ENCODE results near the gene PAK1.

Gene PAK1

DNA sequence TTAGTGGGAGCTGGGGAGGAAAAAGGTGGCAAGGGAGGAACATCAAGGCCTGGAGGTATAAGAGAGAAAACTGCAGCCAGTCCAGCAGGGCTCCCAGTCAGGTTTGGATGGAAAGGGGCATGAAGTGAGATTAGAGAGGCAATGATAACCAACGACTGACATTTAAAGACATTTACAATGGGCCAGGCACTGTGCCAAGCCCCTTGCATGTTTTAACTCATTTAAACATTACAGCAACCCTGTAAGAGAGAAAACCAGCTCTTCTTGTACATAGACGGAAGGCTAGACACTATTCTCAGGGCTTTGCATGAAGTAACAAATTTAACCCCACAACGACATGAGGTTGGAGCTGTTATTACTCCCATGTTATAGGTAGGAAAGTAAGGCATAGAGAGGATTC is 32.1 kb upstream of the PAK1 start:
- TF ChIP-seq SPI1 (IDR thresholded peaks at IDR 0.05; ENCODE audit: borderline replicate concordance, low read depth) (no peak), POLR2AphosphoS5 (IDR thresholded peaks at IDR 0.05; ENCODE audit: low read depth) (no peak), GABPA (IDR thresholded peaks at IDR 0.05; ENCODE audit: low read depth) (no peak)
- TF ChIP-seq, protein P1, sequence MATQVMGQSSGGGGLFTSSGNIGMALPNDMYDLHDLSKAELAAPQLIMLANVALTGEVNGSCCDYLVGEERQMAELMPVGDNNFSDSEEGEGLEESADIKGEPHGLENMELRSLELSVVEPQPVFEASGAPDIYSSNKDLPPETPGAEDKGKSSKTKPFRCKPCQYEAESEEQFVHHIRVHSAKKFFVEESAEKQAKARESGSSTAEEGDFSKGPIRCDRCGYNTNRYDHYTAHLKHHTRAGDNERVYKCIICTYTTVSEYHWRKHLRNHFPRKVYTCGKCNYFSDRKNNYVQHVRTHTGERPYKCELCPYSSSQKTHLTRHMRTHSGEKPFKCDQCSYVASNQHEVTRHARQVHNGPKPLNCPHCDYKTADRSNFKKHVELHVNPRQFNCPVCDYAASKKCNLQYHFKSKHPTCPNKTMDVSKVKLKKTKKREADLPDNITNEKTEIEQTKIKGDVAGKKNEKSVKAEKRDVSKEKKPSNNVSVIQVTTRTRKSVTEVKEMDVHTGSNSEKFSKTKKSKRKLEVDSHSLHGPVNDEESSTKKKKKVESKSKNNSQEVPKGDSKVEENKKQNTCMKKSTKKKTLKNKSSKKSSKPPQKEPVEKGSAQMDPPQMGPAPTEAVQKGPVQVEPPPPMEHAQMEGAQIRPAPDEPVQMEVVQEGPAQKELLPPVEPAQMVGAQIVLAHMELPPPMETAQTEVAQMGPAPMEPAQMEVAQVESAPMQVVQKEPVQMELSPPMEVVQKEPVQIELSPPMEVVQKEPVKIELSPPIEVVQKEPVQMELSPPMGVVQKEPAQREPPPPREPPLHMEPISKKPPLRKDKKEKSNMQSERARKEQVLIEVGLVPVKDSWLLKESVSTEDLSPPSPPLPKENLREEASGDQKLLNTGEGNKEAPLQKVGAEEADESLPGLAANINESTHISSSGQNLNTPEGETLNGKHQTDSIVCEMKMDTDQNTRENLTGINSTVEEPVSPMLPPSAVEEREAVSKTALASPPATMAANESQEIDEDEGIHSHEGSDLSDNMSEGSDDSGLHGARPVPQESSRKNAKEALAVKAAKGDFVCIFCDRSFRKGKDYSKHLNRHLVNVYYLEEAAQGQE (IDR thresholded peaks at IDR 0.05; ENCODE audit: insufficient replicate concordance, low read depth): no peak
- TF ChIP-seq, protein P2, sequence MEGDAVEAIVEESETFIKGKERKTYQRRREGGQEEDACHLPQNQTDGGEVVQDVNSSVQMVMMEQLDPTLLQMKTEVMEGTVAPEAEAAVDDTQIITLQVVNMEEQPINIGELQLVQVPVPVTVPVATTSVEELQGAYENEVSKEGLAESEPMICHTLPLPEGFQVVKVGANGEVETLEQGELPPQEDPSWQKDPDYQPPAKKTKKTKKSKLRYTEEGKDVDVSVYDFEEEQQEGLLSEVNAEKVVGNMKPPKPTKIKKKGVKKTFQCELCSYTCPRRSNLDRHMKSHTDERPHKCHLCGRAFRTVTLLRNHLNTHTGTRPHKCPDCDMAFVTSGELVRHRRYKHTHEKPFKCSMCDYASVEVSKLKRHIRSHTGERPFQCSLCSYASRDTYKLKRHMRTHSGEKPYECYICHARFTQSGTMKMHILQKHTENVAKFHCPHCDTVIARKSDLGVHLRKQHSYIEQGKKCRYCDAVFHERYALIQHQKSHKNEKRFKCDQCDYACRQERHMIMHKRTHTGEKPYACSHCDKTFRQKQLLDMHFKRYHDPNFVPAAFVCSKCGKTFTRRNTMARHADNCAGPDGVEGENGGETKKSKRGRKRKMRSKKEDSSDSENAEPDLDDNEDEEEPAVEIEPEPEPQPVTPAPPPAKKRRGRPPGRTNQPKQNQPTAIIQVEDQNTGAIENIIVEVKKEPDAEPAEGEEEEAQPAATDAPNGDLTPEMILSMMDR (IDR thresholded peaks at IDR 0.05; ENCODE audit: insufficient read depth, low read length): no peak
- H3K27ac ChIP-seq (replicated peaks): no peak overlapping the region
- H3K4me3 ChIP-seq (replicated peaks; ENCODE audit: insufficient read depth, low read length): no peak overlapping the region
- DNase-seq (ENCODE audit: low read depth in 1 of 2, low spot score in 1 of 2): no peak
- H3K27me3 ChIP-seq (ENCODE audit: insufficient read depth, poor library complexity, severe bottlenecking): no peaks in the 10 kb centered on the region

DNA sequence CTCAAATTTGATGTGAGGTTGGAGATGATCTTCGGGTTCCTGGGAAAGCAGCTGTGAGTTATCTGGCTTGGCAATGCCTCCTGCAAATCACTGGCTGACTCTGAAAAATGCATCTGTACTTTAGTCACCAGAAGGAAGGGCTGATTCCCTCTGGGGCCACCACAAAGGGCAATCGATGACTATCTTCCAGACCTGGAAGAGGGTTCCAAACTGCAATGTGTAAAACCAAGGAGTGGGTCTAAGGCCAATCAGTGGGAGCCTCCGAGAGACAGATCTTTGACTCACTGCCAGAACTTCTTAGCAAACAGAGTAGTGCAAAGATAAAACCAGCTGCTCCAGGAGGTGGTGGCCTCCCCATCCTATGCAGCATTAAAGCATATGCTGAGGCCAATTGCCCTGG is 29.1 kb upstream of the PAK1 start:
- no peak for DNase-seq (ENCODE audit: low read depth in 1 of 2, low spot score in 1 of 2)
- H3K4me3 ChIP-seq (replicated peaks; ENCODE audit: insufficient read depth, low read length): no peak overlapping the region
- H3K27me3 ChIP-seq (ENCODE audit: insufficient read depth, poor library complexity, severe bottlenecking): no peaks in the 10 kb centered on the region
- peak overlapping the region; percentile 37 for H3K27ac ChIP-seq (replicated peaks)
- TF ChIP-seq SPI1 (IDR thresholded peaks at IDR 0.05; ENCODE audit: borderline replicate concordance, low read depth) (no peak), POLR2AphosphoS5 (IDR thresholded peaks at IDR 0.05; ENCODE audit: low read depth) (no peak)

DNA sequence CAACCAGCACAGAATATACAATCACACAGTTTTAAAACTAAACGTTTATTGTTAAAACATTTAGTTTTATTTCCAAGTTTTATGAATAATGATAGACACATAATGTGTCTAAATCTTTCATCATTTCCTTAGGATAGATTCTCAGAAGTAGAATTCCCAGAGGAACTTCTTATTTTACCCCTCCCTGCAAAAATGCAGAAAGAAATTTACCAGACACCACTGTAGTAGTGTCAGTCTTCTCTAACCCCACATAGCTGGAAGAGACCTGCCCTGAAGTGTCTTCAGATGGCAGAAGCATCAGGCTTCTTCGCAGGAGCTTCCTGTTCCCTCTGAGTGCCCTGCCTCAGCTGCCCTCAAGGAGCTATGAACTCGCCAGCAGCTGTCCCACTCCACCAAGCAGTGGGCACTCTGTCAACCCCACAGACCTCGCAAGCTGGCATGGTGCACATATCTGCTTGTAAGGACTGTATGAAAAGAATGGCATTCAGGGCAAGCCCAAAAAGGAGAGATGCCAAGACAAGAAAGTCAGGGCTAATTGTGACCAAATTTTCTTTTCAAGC is 28.5 kb upstream of the PAK1 start:
- H3K4me3 ChIP-seq (replicated peaks; ENCODE audit: insufficient read depth, low read length): no peak overlapping the region
- DNase-seq (ENCODE audit: low read depth in 1 of 2, low spot score in 1 of 2): peak in 1 of 2 experiments; percentile 64
- H3K27me3 ChIP-seq (ENCODE audit: insufficient read depth, poor library complexity, severe bottlenecking): no peaks in the 10 kb centered on the region
- TF ChIP-seq GABPA (IDR thresholded peaks at IDR 0.05; ENCODE audit: low read depth): no peak
- TF ChIP-seq, protein P1 (IDR thresholded peaks at IDR 0.05; ENCODE audit: insufficient replicate concordance, low read depth): no peak
- TF ChIP-seq POLR2AphosphoS5 (IDR thresholded peaks at IDR 0.05; ENCODE audit: low read depth): no peak
- TF ChIP-seq, protein P2 (IDR thresholded peaks at IDR 0.05; ENCODE audit: insufficient read depth, low read length): no peak
- no peak for TF ChIP-seq SPI1 (IDR thresholded peaks at IDR 0.05; ENCODE audit: borderline replicate concordance, low read depth)
- peak overlapping the region; percentile 37 for H3K27ac ChIP-seq (replicated peaks)

DNA sequence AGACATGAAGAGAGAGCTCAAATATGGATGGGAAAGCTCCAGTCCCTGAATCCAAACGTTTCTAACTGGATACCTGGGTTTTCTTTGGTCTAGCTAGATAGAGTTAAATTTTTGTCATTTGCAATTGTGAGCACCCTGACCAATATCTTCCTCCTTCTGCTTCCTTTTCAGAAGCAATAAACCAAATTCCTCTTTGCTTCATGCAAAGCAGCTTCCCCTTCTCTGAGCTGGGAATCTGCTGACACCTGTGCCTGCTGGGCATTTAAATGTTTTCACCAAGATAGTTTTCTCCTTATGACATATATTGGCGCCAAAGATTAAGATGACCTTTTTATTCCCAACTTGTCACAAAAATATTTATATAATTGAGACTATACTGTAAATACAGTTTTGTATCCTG is 27.9 kb upstream of the PAK1 start:
- H3K27ac ChIP-seq (replicated peaks): peak overlapping the region; percentile 73

More for the DNA sequence above, 27.9 kb upstream of the PAK1 start:
- H3K27me3 ChIP-seq (ENCODE audit: insufficient read depth, poor library complexity, severe bottlenecking): no peaks in the 10 kb centered on the region
- no peak overlapping the region for H3K4me3 ChIP-seq (replicated peaks; ENCODE audit: insufficient read depth, low read length)
- TF ChIP-seq GABPA (IDR thresholded peaks at IDR 0.05; ENCODE audit: low read depth) (0 out of 2 replicates have a peak, but pooled peaks have one; percentile 24), SPI1 (IDR thresholded peaks at IDR 0.05; ENCODE audit: borderline replicate concordance, low read depth) (peak; percentile 18; the same call in 1 of the 2 replicates)
- TF ChIP-seq, protein P2 (IDR thresholded peaks at IDR 0.05; ENCODE audit: insufficient read depth, low read length): no peak
- TF ChIP-seq, protein P1 (IDR thresholded peaks at IDR 0.05; ENCODE audit: insufficient replicate concordance, low read depth): no peak
- DNase-seq (ENCODE audit: low read depth in 1 of 2, low spot score in 1 of 2): peak; percentile 38 to 45
